Measurements from ENCODE around the gene PCMT1.
"Not testable (repeated sequence)": the region's sequence is repeated elsewhere in the genome, so short reads cannot be mapped to it uniquely, and the experiment has no call there.

The PCMT1 gene

DNA sequence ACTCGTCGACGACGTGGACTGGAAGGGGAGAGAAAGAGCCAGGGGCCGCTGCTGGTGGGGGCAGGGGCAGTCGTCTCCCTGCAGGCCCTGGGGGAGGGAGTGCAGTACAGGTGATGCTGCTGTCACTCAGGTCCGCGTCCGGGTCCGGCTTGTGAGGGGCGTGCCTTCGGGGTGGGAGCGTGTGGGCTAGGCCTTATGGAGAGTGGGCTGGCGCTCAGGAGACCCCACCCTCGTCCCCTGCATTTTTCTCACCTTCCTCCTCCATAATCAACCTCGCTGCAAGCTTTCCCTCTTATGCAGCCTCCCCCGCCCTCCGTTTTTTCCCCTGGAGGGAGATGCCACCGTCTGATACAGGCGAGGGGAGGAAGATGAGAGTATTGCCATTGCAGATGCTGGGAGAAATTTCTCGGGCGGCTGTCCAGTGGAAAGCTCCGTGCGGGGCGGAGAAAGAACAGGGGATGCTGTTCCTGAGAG, 632 bp downstream of the PCMT1 start:
- H2AFZ ChIP-seq (ENCODE audit: low read length), result no peak overlapping the region
- peaks cover 60% of the 10 kb centered on the region for H3K4me1 ChIP-seq (ENCODE audit: insufficient read depth, low read length, severe bottlenecking)
- H4K20me1 ChIP-seq (ENCODE audit: insufficient read depth, low read length), result 0 out of 2 replicates have a peak, but pooled peaks cover 5% of the 10 kb centered on the region
- H3K9me2 ChIP-seq (ENCODE audit: low read depth, low read length), result no peaks in the 10 kb centered on the region
- no peaks in the 10 kb centered on the region for H3K9me3 ChIP-seq (ENCODE audit: low read length)
- H3K36me3 ChIP-seq (ENCODE audit: insufficient read depth, low read length), result peaks cover 11% of the 10 kb centered on the region
- peaks cover 62% of the 10 kb centered on the region for H3K79me2 ChIP-seq (ENCODE audit: insufficient read depth, low read length)
- peak overlapping the region; percentile 94 for H3K9ac ChIP-seq (ENCODE audit: low read length)
- no peaks in the 10 kb centered on the region for H3K27me3 ChIP-seq (ENCODE audit: insufficient read depth, low read length)
- H3F3A ChIP-seq (ENCODE audit: insufficient read depth, low read length), result no peaks in the 10 kb centered on the region
- peak overlapping the region; percentile 99 for H3K4me2 ChIP-seq (ENCODE audit: low read length)
- TF ChIP-seq EZH2 (IDR thresholded peaks at IDR 0.05; ENCODE audit: borderline replicate concordance, low read length), result no peak
- TF ChIP-seq, protein P1, sequence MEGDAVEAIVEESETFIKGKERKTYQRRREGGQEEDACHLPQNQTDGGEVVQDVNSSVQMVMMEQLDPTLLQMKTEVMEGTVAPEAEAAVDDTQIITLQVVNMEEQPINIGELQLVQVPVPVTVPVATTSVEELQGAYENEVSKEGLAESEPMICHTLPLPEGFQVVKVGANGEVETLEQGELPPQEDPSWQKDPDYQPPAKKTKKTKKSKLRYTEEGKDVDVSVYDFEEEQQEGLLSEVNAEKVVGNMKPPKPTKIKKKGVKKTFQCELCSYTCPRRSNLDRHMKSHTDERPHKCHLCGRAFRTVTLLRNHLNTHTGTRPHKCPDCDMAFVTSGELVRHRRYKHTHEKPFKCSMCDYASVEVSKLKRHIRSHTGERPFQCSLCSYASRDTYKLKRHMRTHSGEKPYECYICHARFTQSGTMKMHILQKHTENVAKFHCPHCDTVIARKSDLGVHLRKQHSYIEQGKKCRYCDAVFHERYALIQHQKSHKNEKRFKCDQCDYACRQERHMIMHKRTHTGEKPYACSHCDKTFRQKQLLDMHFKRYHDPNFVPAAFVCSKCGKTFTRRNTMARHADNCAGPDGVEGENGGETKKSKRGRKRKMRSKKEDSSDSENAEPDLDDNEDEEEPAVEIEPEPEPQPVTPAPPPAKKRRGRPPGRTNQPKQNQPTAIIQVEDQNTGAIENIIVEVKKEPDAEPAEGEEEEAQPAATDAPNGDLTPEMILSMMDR (IDR thresholded peaks at IDR 0.05; ENCODE audit: low read length), result no peak
- peak overlapping the region; percentile 92 for H3K4me3 ChIP-seq (ENCODE audit: low read depth, low read length, poor library complexity, severe bottlenecking)
- H3K27ac ChIP-seq (ENCODE audit: low read depth, low read length, poor library complexity, severe bottlenecking), result peak overlapping the region; percentile 75

DNA sequence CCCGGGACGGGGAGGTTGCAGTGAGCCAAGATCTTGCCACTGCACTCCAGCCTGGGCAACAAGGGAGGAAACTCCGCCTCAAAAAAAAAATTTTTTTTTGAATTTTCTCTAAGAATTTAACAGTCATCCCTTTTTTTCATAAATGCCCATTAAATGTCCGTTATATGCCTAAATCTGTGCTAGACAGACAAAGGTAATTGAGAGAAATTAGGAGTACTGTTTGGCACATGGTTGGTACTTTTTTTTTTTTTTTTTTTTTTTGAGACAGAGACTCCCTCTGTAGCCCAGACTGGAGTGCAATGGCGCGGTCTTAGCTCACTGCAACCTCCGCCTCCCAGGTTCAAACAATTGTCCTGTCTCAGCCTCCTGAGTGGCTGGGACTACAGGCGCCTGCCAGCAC, 1.7 kb downstream of the PCMT1 start:
- no peak overlapping the region for H3K27ac ChIP-seq (ENCODE audit: low read depth, low read length, poor library complexity, severe bottlenecking)
- H3K4me2 ChIP-seq (ENCODE audit: low read length), result peak overlapping the region; percentile 99
- H3K9ac ChIP-seq (ENCODE audit: low read length), result no peak overlapping the region; the same call in 1 of the 2 replicates
- H3K79me2 ChIP-seq (ENCODE audit: insufficient read depth, low read length), result peaks cover 62% of the 10 kb centered on the region
- H3K36me3 ChIP-seq (ENCODE audit: insufficient read depth, low read length), result peaks cover 11% of the 10 kb centered on the region
- H4K20me1 ChIP-seq (ENCODE audit: insufficient read depth, low read length), result 0 out of 2 replicates have a peak, but pooled peaks cover 5% of the 10 kb centered on the region
- no peak overlapping the region for H2AFZ ChIP-seq (ENCODE audit: low read length)
- H3K4me3 ChIP-seq (ENCODE audit: low read depth, low read length, poor library complexity, severe bottlenecking), result peak overlapping the region; percentile 92
- no peaks in the 10 kb centered on the region for H3F3A ChIP-seq (ENCODE audit: insufficient read depth, low read length)
- peaks cover 61% of the 10 kb centered on the region for H3K4me1 ChIP-seq (ENCODE audit: insufficient read depth, low read length, severe bottlenecking)
- H3K27me3 ChIP-seq (ENCODE audit: insufficient read depth, low read length), result no peaks in the 10 kb centered on the region
- H3K9me3 ChIP-seq (ENCODE audit: low read length), result no peaks in the 10 kb centered on the region
- no peak for TF ChIP-seq EZH2 (IDR thresholded peaks at IDR 0.05; ENCODE audit: borderline replicate concordance, low read length)
- TF ChIP-seq, protein P1 (IDR thresholded peaks at IDR 0.05; ENCODE audit: low read length), result no peak
- H3K9me2 ChIP-seq (ENCODE audit: low read depth, low read length), result no peaks in the 10 kb centered on the region

DNA sequence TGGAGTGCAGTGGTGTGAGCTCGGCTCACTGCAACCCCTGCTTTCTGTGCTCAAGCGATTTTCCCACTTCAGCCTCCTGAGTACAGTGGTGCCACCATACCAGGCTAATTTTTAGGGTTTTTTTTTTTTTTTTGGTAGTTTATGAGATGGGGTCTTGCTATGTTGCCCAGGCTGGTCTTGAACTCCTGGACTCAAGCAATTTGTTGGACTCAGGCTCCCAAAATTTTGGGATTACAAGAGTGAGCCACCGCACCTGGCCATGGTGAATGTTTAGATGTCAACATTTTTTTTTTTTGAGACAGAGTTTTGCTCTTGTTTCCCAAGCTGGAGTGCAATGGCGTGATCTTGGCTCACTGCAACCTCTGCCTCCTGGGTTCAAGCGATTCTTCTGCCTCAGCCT, 2.4 kb downstream of the PCMT1 start:
- not testable (repeated sequence) for H2AFZ ChIP-seq (ENCODE audit: low read length)

More for the DNA sequence above, 2.4 kb downstream of the PCMT1 start:
- not testable (repeated sequence) for H3K9ac ChIP-seq (ENCODE audit: low read length); H3K4me2 ChIP-seq (ENCODE audit: low read length); H4K20me1 ChIP-seq (ENCODE audit: insufficient read depth, low read length); H3F3A ChIP-seq (ENCODE audit: insufficient read depth, low read length); H3K9me3 ChIP-seq (ENCODE audit: low read length); H3K27ac ChIP-seq (ENCODE audit: low read depth, low read length, poor library complexity, severe bottlenecking); H3K4me3 ChIP-seq (ENCODE audit: low read depth, low read length, poor library complexity, severe bottlenecking); H3K27me3 ChIP-seq (ENCODE audit: insufficient read depth, low read length); H3K9me2 ChIP-seq (ENCODE audit: low read depth, low read length)
- peaks cover 56% of the 10 kb centered on the region for H3K4me1 ChIP-seq (ENCODE audit: insufficient read depth, low read length, severe bottlenecking)
- peaks cover 15% of the 10 kb centered on the region for H3K36me3 ChIP-seq (ENCODE audit: insufficient read depth, low read length)
- peaks cover 68% of the 10 kb centered on the region for H3K79me2 ChIP-seq (ENCODE audit: insufficient read depth, low read length)

All from OCI-LY1 (cell line).